DOHH2 (cell line): Measurements from ENCODE around the gene TBL1XR1.

Source experiments
- H3F3A ChIP-seq: fragments of 200-600 bp; sonication (generic), shearing (Covaris generic); 2 replicates; pipeline ENCODE4 v1.6.0; 2016; ENCODE audit warnings: antibody characterized with exemption, mild to moderate bottlenecking; ENCODE audit not compliant: control insufficient read depth, insufficient read depth
- H3K27ac ChIP-seq: fragments of 200-600 bp; sonication (generic); 2 replicates; pipeline ENCODE4 v1.5.1; 2014; ENCODE audit warnings: low read depth, mild to moderate bottlenecking, low read length, moderate library complexity
- H3K27me3 ChIP-seq: fragments of 200-600 bp; sonication (generic); 2 replicates; pipeline ENCODE4 v1.6.1; 2014; ENCODE audit warnings: mild to moderate bottlenecking, low read length, mixed read lengths; ENCODE audit not compliant: control insufficient read depth
- H3K36me3 ChIP-seq: fragments of 200-600 bp; sonication (generic); 2 replicates; pipeline ENCODE4 v1.6.1; 2014; ENCODE audit warnings: mild to moderate bottlenecking, low read length, moderate library complexity, mixed read lengths; ENCODE audit not compliant: control insufficient read depth
- H3K4me1 ChIP-seq: fragments of 200-600 bp; sonication (generic); 2 replicates; pipeline ENCODE4 v1.6.1; 2014; ENCODE audit warnings: mild to moderate bottlenecking, low read length, mixed read lengths; ENCODE audit not compliant: control insufficient read depth
- H3K4me2 ChIP-seq: fragments of 200-600 bp; sonication (generic); 2 replicates; pipeline ENCODE4 v1.6.0; 2014; ENCODE audit warnings: mild to moderate bottlenecking, low read length, moderate library complexity
- H3K4me3 ChIP-seq: fragments of 200-600 bp; sonication (generic); 2 replicates; pipeline ENCODE4 v1.5.1; 2014; ENCODE audit warnings: mild to moderate bottlenecking, low read length, mixed read lengths
- H3K79me2 ChIP-seq: fragments of 200-600 bp; sonication (generic); 2 replicates; pipeline ENCODE4 v1.6.1; 2014; ENCODE audit warnings: mild to moderate bottlenecking, low read length, mixed read lengths; ENCODE audit not compliant: control insufficient read depth
- H3K9me2 ChIP-seq: fragments of 200-600 bp; sonication (generic); replicated peaks from 2 replicates; pipeline ENCODE4 v1.6.1; 2014; ENCODE audit warnings: mild to moderate bottlenecking, low read length, mixed read lengths; ENCODE audit not compliant: control insufficient read depth
- H3K9me3 ChIP-seq: fragments of 200-600 bp; sonication (generic); 2 replicates; pipeline ENCODE4 v1.6.1; 2014; ENCODE audit warnings: antibody characterized with exemption, low read length, mixed read lengths; ENCODE audit not compliant: control insufficient read depth, insufficient read depth
- H4K20me1 ChIP-seq: fragments of 200-600 bp; sonication (generic); 2 replicates; pipeline ENCODE4 v1.6.0; 2014; ENCODE audit warnings: low read depth, mild to moderate bottlenecking, antibody characterized with exemption, low read length, moderate library complexity; ENCODE audit not compliant: control insufficient read depth, insufficient read depth
- EZH2phosphoT487 ChIP-seq: fragments of 200-600 bp; sonication (generic); IDR thresholded peaks from 2 replicates; pipeline ENCODE4 v1.6.1; 2017; ENCODE audit warnings: borderline replicate concordance, mild to moderate bottlenecking, antibody characterized with exemption, low read length, moderate library complexity, mixed read lengths
- TF ChIP-seq, protein P1 (sequence below): fragments of 200-600 bp; sonication (generic); IDR thresholded peaks from one replicate; pipeline ENCODE4 v1.5.1; 2014; ENCODE audit warnings: antibody characterized with exemption, mild to moderate bottlenecking, low read depth, low read length; ENCODE audit not compliant: poor library complexity, severe bottlenecking

TBL1XR1 gene

DNA sequence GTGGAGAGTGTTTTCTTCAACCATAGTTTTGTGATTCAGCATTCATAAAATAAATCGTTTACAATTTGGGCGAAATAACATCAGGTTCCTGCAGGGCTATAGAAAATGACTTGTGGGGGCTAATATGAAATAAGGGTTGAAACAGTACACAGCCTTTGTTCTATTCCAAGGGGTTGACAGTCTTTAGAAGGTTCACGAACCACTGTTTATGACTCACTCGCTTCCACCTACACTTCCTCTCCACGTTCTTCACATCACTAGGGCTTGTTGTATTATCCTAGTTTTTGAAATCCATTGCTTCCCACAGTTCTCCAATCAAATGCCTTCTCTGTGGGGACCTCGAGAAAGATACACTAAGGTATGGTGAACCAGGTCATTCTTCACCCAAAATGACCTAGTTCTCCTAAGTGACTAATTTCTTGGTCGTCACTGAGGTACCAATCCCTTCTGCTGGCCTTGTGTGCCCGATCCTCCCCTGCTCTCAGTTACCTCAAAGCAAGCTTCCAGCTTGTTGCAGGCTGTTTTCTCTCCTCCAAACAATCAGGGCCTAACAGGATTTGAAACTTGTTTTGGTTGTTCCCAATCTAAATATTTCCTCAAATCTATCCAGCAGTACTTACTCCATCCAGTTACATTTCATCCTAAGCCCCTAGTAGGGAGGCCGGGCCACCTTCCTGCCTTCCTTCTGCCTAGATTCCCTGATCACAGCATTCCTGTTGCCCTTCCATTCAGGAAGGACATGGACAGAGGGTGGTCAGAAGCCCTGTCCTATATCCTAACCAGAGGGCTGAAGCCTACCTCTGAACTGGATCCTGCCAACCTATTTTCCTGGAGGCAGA lies 23.1 kb upstream of the TBL1XR1 start:
- no peaks in the 10 kb centered on the region for H3K9me2 ChIP-seq
- TF ChIP-seq EZH2phosphoT487, result no peak
- TF ChIP-seq, protein P1, sequence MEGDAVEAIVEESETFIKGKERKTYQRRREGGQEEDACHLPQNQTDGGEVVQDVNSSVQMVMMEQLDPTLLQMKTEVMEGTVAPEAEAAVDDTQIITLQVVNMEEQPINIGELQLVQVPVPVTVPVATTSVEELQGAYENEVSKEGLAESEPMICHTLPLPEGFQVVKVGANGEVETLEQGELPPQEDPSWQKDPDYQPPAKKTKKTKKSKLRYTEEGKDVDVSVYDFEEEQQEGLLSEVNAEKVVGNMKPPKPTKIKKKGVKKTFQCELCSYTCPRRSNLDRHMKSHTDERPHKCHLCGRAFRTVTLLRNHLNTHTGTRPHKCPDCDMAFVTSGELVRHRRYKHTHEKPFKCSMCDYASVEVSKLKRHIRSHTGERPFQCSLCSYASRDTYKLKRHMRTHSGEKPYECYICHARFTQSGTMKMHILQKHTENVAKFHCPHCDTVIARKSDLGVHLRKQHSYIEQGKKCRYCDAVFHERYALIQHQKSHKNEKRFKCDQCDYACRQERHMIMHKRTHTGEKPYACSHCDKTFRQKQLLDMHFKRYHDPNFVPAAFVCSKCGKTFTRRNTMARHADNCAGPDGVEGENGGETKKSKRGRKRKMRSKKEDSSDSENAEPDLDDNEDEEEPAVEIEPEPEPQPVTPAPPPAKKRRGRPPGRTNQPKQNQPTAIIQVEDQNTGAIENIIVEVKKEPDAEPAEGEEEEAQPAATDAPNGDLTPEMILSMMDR, result no peak

DNA sequence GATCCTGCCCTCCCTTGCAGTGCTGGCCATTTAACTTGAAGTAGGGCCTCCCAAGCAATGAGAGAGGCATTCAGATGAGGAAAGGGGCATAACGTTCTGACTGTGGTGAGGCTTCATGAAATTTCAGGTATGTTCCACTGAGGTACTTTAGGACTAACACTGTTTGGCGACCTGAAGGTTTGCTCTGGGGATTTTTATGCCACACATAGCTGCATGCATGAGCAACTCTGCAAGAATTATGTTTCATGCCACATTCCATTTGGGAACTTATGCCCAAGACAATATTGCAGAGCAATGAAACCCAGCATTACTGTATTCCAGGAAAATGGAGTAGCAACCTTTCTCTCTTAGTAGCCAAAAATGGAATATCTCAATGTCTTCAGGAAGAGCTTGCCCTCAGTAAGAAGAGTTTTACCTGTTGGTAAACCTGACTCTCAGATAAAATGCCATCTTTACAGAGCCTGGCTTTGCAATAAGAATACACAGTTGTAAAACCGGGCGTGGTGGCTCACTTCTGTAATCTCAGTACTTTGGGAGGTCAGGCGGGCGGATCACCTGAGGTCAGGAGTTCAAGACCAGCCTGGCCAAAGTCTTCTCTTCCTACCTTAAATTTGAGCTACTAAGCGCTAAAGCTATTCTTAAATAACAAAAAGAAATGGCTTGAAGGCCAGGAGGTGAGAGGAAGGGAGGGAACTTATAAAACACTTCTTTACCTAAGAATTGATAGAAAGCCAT lies 16.7 kb upstream of the TBL1XR1 start:
- H3K4me3 ChIP-seq, result no peak overlapping the region
- H3K27me3 ChIP-seq, result no peaks in the 10 kb centered on the region
- H3K9me2 ChIP-seq, result no peaks in the 10 kb centered on the region
- TF ChIP-seq EZH2phosphoT487, result no peak
- TF ChIP-seq, protein P1, result no peak
- no peaks in the 10 kb centered on the region for H3K79me2 ChIP-seq
- H3K36me3 ChIP-seq, result no peaks in the 10 kb centered on the region
- H3F3A ChIP-seq, result no peaks in the 10 kb centered on the region
- no peaks in the 10 kb centered on the region for H4K20me1 ChIP-seq
- no peak overlapping the region for H3K27ac ChIP-seq
- no peaks in the 10 kb centered on the region for H3K9me3 ChIP-seq
- no peaks in the 10 kb centered on the region for H3K4me1 ChIP-seq
- no peak overlapping the region for H3K4me2 ChIP-seq

More for the DNA sequence above, 23.1 kb upstream of the TBL1XR1 start:
- Histone ChIP-seq H3K27ac (no peak overlapping the region), H3K36me3 (no peaks in the 10 kb centered on the region), H3K4me2 (no peak overlapping the region), H3K79me2 (no peaks in the 10 kb centered on the region), H3K4me1 (peaks cover 10% of the 10 kb centered on the region), H4K20me1 (no peaks in the 10 kb centered on the region), H3K27me3 (no peaks in the 10 kb centered on the region), H3F3A (peaks cover 3% of the 10 kb centered on the region), H3K4me3 (no peak overlapping the region), H3K9me3 (no peaks in the 10 kb centered on the region)

DNA sequence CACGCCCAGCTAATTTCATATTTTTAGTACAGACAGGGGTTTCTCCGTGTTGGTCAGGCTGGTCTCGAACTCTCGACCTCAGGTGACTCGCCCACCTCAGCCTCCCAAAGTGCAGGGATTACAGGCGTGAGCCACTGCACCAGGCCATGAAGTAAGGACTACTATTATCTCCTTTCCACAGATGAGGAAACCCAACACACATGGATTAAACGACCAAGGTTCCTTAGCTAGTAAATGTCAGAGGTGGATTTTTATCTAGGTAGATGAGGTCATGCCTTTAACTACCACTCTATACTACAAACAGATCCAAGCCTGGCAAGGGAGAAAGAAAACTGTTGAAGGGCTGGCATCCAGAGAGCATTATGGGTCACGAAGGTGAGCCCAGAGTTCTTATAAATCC lies 15.5 kb upstream of the TBL1XR1 start:
- Histone ChIP-seq H3K27me3 (no peaks in the 10 kb centered on the region), H3K9me3 (no peaks in the 10 kb centered on the region), H3K36me3 (no peaks in the 10 kb centered on the region), H4K20me1 (no peaks in the 10 kb centered on the region), H3K27ac (no peak overlapping the region), H3K4me3 (no peak overlapping the region), H3F3A (no peaks in the 10 kb centered on the region), H3K79me2 (no peaks in the 10 kb centered on the region), H3K9me2 (no peaks in the 10 kb centered on the region), H3K4me2 (no peak overlapping the region), H3K4me1 (no peaks in the 10 kb centered on the region)
- TF ChIP-seq EZH2phosphoT487, result no peak
- TF ChIP-seq, protein P1, result no peak
